ENCODE measurements around the gene GRB2.

GRCh38 chr17:75386430-75386829, 19.0 kb downstream of the GRB2 start:
- TF ChIP-seq CTCF (conservative IDR thresholded peaks at IDR 0.05; ENCODE audit: low read depth in 2 of 2) (no peak), NANOG (IDR thresholded peaks at IDR 0.05; ENCODE audit: borderline replicate concordance) (no peak), CREB1 (CRISPR knock-in tag; IDR thresholded peaks at IDR 0.05; ENCODE audit: low read depth) (no peak), POLR2AphosphoS5 (IDR thresholded peaks at IDR 0.05; ENCODE audit: low read depth) (no peak), EZH2phosphoT487 (IDR thresholded peaks at IDR 0.05; ENCODE audit: unreplicated experiment) (no peak), REST (IDR thresholded peaks at IDR 0.05; ENCODE audit: unreplicated experiment) (no peak)

Measured in GM23338 (cell line).